NCI-H1417 (cell line): ENCODE measurements around the gene TEX13A.
"Not testable (repeated sequence)": the region's sequence is repeated elsewhere in the genome, so short reads cannot be mapped to it uniquely, and the experiment has no call there.

ENCODE experiments used
- DNase-seq, 3 experiments: peaks; one replicate each; lab custom pipeline; 2025; lab: John Stamatoyannopoulos, UW

TEX13A gene, protein sequence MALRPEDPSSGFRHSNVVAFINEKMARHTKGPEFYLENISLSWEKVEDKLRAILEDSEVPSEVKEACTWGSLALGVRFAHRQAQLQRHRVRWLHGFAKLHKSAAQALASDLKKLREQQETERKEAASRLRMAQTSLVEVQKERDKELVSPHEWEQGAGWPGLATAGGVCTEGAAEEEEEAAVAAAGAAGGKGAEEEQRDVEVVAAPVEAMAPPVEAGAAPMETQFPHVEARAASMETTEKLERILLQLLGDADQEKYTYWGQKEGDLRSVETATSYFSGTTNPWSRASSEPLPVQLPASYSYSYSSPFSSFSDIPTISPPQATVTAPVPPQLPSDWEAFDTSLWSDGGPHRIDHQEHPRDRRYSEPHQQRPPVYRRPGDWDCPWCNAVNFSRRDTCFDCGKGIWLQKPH

GRCh38 chrX:105220636-105221035 lies at the start of gene TEX13A:
TEX13A (minus strand) TSS chrX:105220694; CDS start chrX:105220397, 297 bp downstream.
- peak in 1 of 3 experiments; percentile 16 for DNase-seq

- DNase-seq: no peak
Observed at GRCh38 chrX:105269386-105269785, 48.9 kb upstream of the TEX13A start.

GRCh38 chrX:105267167-105267566 lies 46.7 kb upstream of the TEX13A start:
- no peak for DNase-seq

DNA sequence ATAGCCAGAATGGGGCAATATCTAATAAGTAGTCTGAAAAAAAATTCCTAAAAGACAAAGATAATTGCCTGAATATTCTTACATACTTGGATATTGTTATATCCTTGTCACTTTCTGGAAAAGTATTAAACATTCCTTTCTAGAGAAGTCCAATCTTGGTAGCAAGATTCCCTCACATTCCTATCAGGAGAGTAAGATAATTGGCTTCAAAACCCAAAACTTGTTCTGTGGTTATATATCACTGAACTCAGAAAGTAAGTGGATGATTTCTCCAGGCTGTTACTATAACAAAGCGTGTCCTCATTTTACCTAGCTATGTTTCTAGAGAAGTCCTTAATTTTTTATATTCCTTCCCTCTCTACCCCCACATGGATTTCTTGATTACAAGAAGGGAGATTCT lies 46.0 kb upstream of the TEX13A start:
- DNase-seq: no peak

DNA sequence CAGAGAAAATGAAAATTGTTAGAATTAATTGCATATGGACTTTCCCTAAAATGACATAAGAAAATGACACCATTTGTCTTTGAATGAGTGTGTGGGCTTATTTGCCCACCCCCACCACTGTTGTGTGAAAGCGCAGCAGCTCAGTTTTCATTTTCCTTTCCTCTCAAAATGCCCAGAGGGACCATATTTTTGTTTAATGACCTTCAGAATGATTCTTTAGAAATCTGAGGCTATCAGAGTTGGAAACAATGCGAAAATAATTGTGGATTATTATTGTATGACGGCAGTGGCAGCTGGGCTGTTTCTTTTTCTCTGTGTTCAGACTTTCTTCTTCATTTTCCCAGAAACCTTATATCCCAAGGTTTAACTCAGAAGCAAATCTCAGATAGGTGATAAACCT lies 44.6 kb upstream of the TEX13A start:
- peak in 1 of 3 experiments; percentile 19 for DNase-seq

- DNase-seq: no peak
Observed at GRCh38 chrX:105263801-105264200, 43.3 kb upstream of the TEX13A start.

DNA sequence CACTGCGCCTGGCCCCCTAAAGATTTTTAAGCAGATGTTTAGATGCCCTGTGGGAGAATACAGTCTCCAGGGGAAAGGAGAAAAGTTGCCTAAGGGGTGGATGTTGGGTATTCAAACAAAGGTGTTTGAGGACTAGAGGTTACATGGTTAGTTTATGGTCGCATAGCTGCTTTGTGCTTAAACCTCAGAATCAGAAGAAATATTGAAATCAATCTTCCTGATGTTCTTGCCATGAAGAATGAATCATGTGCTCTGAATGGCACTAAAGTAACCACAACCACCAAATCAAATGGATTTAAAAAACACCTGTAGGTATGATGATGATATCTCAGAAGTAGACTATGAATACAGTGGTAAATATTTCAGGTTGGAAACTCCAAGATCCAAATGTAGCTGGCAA lies 42.7 kb upstream of the TEX13A start:
- no peak for DNase-seq

DNA sequence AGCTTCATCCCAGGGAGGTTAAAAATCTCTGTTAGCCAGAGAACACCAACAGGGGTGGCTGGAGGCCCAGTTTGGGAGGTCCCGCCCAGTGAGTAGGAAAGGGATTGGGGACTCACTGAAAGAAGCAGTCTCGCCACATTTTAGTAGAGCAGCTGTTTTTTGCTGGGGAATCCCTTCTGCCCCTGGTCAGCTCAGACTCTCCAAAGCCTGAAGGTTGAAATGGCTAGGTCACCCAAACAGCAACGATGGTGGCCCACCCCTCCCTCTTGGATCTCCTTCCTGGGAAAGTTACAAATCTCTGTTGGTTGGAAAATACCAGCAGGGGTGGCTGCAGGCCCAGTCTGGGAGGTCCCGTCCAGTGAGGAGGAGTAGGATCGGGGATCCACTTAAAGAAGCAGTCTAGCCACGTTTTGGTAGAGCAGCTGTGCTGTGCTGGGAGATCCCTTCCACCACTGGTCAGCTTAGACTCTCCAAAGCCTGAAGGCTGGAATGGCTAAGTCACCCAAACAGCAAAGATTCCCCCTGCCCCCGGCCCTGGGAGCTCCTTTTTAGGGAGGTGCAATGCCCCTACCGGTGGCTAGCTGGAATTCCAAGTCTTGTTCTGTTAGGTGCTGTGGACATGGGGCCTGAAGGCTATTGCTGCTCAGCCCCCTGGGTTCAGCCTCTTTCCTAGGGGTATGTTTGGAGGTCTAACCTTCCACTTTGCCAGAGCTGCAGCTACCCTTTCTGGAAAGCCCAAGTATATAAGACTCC lies 40.0 kb upstream of the TEX13A start:
- no peak for DNase-seq

DNA sequence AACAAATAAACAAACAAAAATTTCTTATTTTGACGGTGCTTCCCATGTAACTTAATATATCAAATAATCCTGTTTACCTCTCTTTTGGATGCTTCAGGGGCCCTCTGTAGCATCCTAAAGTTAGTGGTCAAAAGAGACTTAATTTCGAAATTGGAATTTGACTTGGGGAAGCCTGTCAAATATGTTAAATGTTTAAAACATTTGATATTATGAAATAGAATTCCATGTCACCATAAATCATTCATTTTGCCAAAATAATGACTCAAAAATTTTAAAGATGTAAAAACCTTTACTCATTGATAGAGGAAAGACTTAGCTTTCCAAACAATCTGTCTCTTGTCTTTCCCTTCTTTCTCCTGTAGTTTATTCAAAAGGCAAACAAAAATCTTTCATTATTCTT lies 20.6 kb upstream of the TEX13A start:
- no peak for DNase-seq

DNA sequence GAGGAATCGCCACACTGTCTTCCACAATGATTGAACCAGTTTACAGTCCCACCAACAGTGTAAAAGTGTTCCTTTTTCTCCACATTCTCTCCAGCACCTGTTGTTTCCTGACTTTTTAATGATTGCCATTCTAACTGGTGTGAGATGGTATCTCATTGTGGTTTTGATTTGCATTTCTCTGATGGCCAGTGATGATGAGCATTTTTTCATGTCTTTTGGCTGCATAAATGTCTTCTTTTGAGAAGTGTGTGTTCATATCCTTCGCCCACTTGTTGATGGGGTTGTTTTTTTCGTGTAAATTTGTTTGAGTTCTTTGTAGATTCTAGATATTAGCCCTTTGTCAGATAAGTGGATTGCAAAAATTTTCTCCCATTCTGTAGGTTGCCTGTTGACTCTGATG lies 16.9 kb upstream of the TEX13A start:
- DNase-seq: not testable (repeated sequence)

- DNase-seq: no peak
Observed at GRCh38 chrX:105229146-105229545, 8.7 kb upstream of the TEX13A start.

- no peak for DNase-seq
Observed at GRCh38 chrX:105228602-105229001, 8.1 kb upstream of the TEX13A start.

GRCh38 chrX:105226499-105226898 lies 6.0 kb upstream of the TEX13A start:
- no peak for DNase-seq

DNA sequence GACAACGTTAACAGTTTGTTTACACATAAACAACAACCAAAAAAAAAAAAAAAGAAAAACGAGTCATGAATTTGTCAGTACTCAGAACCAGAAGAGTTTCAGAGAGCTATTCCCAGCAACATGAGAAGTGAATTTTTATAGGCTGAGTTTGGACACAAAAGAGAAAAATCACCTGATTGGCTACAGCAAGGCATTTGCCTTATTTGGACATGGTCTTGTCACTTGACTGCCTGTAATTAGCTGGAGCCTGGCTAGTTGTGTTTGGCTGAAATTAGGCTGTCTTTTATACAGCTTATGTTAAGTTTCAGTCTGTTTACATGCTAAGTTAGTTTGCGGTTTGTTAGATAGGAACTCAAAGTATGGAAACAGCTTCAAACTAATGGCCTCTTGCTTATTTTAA lies 880 bp upstream of the TEX13A start:
- no peak for DNase-seq

GRCh38 chrX:105219454-105220401 lies 766 bp downstream of the TEX13A start:
- no peak for DNase-seq

GRCh38 chrX:105211066-105211575 lies 9.4 kb downstream of the TEX13A start:
- no peak for DNase-seq

DNA sequence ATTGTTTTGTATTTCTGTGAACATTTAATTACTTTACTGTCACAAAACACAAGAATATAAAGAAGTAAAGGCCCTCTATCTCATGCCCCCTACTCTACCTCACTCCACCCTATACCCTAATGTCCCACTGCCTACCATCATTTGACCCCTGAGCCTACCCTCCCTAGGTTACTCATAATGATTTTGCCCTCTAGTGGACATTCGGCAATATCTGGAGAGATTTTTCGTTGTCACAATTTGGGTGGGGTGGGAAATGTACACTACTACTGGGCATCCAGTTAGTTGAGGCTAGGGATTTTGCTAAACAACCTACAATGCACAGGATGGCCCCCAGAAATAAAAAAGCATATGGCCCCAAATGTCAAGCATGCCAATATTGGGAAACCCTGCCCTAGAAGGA lies 10.2 kb downstream of the TEX13A start:
- no peak for DNase-seq

GRCh38 chrX:105209406-105209805 lies 11.1 kb downstream of the TEX13A start:
- no peak for DNase-seq

DNA sequence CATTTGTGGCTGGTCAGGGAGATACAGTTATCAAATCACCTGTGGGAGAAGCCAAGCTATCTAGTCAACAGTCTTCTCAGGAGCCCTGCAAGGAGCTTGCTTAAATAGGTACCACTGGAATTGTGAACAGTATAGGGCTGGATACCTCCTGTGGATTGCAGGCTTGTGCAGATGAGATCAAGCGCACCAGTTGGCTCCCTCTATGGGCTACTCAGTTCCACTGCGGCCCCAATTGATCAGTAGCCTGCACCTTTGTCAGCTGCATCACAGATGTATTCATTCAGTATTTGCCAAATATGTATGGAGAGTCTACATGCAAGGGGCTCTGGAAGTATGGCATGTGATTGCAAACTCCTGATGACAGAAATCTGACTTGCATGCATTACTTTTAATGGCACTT lies 28.6 kb downstream of the TEX13A start:
- DNase-seq: peak; percentile 1 to 42 (median 15)

GRCh38 chrX:105190252-105190853 lies 30.1 kb downstream of the TEX13A start:
- peak; percentile 13 to 65 (median 23) for DNase-seq

GRCh38 chrX:105189093-105189492 lies 31.4 kb downstream of the TEX13A start:
- no peak for DNase-seq
